ENCODE measurements around the gene ABCA13. TPM values are rescaled to one million over a fixed set of nuclear protein-coding genes. Genes with fewer than 3 reads are reported as not detected.
A peak's percentile ranks its signal among the peaks of the same experiment; 100 is the strongest.

ABCA13 gene
- total and polyA plus RNA-seq, 2 experiments from 2014 or later: 0.11 TPM; not detected in 1

DNA sequence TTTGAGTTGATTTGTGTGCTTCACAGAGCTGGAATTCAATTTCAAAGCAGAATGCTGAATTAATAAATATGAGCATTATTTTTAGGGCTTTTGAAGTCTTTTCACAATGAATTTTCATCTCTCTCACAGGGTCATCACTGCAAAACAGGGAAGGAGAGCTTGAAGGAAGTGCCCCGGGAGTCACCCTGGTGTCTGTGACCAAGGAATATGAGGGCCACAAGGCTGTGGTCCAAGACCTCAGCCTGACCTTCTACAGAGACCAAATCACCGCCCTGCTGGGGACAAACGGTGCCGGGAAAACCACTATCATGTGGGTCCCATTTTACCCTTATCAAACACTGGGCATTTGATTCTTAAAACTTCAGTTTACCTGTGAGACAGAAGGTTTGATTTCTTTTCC, 217.7 kb downstream of the ABCA13 start:
- Histone ChIP-seq H3K9ac (no peak overlapping the region), H3K27me3 (replicated peaks; ENCODE audit: insufficient read depth) (no peaks in the 10 kb centered on the region), H2AFZ (no peak overlapping the region), H3K36me3 (ENCODE audit: low read depth) (no peaks in the 10 kb centered on the region), H3K9me3 (ENCODE audit: low read depth) (no peaks in the 10 kb centered on the region), H3K4me2 (ENCODE audit: unreplicated experiment) (no peak overlapping the region), H3K79me2 (ENCODE audit: insufficient read depth) (no peaks in the 10 kb centered on the region), H3F3A (ENCODE audit: insufficient read depth) (no peaks in the 10 kb centered on the region), H3K4me1 (ENCODE audit: insufficient read depth) (no peaks in the 10 kb centered on the region), H3K4me3 (no peak overlapping the region), H4K20me1 (ENCODE audit: insufficient read depth) (no peaks in the 10 kb centered on the region), H3K9me2 (ENCODE audit: insufficient read depth) (no peaks in the 10 kb centered on the region), H3K27ac (no peak overlapping the region)
- in situ Hi-C loops (cut with MboI): no loop called here
- no peak for TF ChIP-seq EZH2 (IDR thresholded peaks at IDR 0.05; ENCODE audit: insufficient read depth, poor library complexity, severe bottlenecking)
- no peak for TF ChIP-seq EZH2phosphoT487 (IDR thresholded peaks at IDR 0.05; ENCODE audit: insufficient read depth, low read depth)
- 39 to 45% methylated on average over 4 of the region's 4 CpGs for WGBS, 2 experiments (ENCODE audit: low coverage in 1 of 2, low lambda C conversion rate in 2 of 2, missing lambda C conversion rate in 2 of 2)
- DNase-seq: no peak

DNA sequence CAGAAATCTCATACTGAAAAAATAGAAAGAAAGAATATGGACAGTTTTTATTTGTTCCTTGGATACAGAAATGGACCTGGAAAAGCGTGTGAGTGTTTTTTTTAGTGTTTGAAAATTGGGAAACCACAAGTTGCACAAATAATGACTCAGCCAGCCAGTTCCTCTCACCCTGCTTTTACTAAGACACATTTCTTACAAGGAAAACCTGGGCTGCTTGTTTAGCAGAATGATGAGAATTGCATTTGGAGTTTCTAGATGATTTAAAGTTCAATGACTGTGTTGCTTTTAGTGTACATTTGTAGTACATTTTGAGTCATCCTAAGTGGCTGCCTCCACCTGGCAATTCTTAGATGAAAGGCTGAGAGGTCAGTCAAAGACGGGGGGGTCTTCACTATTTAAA, 218.7 kb downstream of the ABCA13 start:
- TF ChIP-seq EZH2phosphoT487 (IDR thresholded peaks at IDR 0.05; ENCODE audit: insufficient read depth, low read depth) (no peak), EZH2 (IDR thresholded peaks at IDR 0.05; ENCODE audit: insufficient read depth, poor library complexity, severe bottlenecking) (no peak)
- peak; percentile 51 for DNase-seq
- H3K36me3 ChIP-seq (ENCODE audit: low read depth): no peaks in the 10 kb centered on the region
- no peak overlapping the region for H3K27ac ChIP-seq
- H3K4me2 ChIP-seq (ENCODE audit: unreplicated experiment): no peak overlapping the region
- H2AFZ ChIP-seq: no peak overlapping the region
- no peaks in the 10 kb centered on the region for H3K79me2 ChIP-seq (ENCODE audit: insufficient read depth)
- 2 to 4% methylated on average over 2 of the region's 2 CpGs for WGBS, 2 experiments (ENCODE audit: low coverage in 1 of 2, low lambda C conversion rate in 2 of 2, missing lambda C conversion rate in 2 of 2)
- in situ Hi-C loops (cut with MboI): no loop called here
- H3F3A ChIP-seq (ENCODE audit: insufficient read depth): no peaks in the 10 kb centered on the region
- no peak overlapping the region for H3K9ac ChIP-seq
- no peaks in the 10 kb centered on the region for H3K4me1 ChIP-seq (ENCODE audit: insufficient read depth)
- H3K27me3 ChIP-seq (replicated peaks; ENCODE audit: insufficient read depth): no peaks in the 10 kb centered on the region
- no peaks in the 10 kb centered on the region for H3K9me3 ChIP-seq (ENCODE audit: low read depth)
- no peak overlapping the region for H3K4me3 ChIP-seq
- no peaks in the 10 kb centered on the region for H3K9me2 ChIP-seq (ENCODE audit: insufficient read depth)
- H4K20me1 ChIP-seq (ENCODE audit: insufficient read depth): no peaks in the 10 kb centered on the region

DNA sequence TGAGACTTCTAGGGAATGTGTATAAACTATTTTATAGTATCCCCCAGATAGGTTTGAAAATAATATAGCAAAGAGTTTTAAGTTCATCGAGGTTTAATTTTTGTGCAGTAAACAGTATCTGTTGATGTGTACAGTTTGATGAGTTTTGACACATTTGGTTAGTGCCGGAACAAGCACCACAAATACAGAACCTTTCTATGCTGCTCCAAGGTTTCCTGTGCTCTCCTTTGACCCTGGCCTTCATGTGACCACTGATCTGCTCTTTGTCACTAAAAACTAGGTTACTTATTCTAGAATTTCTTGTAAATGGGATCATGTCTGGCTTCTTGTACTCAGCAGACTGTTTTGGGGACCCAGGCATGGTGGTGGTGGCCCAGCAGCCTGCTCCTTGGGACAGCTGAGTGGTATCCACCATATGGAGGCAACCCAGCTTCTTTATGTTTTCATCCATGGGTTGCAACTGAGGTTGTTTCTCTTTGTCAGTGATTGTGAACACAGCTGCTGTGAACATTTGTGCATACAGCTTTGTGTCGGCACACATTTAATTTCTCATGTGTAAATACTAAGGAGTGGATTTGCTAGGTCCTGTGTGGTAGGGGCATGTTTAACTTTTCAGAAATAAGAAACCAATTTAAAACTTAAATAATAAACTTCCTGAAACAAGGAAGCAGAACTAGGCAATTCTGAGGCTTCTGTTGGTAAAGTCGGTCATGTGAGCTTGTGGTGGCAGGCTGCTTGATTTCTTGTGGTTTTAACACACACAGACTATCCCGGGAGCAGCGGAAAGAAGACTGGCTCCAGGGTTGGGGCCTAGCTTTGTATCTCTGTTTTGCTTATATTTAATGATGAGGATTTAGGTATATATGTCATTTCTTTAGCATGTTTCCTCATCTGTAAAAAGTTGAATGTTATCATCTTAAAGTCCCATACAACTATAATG, 219.4 kb downstream of the ABCA13 start:
- 40% methylated on average over 6 of the region's 6 CpGs for WGBS, 2 experiments (ENCODE audit: low coverage in 1 of 2, low lambda C conversion rate in 2 of 2, missing lambda C conversion rate in 2 of 2)
- no peaks in the 10 kb centered on the region for H3K9me3 ChIP-seq (ENCODE audit: low read depth)
- no peaks in the 10 kb centered on the region for H3K27me3 ChIP-seq (replicated peaks; ENCODE audit: insufficient read depth)
- no peak overlapping the region for H2AFZ ChIP-seq
- TF ChIP-seq EZH2 (IDR thresholded peaks at IDR 0.05; ENCODE audit: insufficient read depth, poor library complexity, severe bottlenecking) (no peak), EZH2phosphoT487 (IDR thresholded peaks at IDR 0.05; ENCODE audit: insufficient read depth, low read depth) (no peak)
- no peak overlapping the region for H3K4me3 ChIP-seq
- H4K20me1 ChIP-seq (ENCODE audit: insufficient read depth): no peaks in the 10 kb centered on the region
- no peaks in the 10 kb centered on the region for H3K79me2 ChIP-seq (ENCODE audit: insufficient read depth)
- no peaks in the 10 kb centered on the region for H3K36me3 ChIP-seq (ENCODE audit: low read depth)
- no peak for DNase-seq
- no peaks in the 10 kb centered on the region for H3F3A ChIP-seq (ENCODE audit: insufficient read depth)
- no peak overlapping the region for H3K9ac ChIP-seq
- no peaks in the 10 kb centered on the region for H3K9me2 ChIP-seq (ENCODE audit: insufficient read depth)
- H3K4me2 ChIP-seq (ENCODE audit: unreplicated experiment): no peak overlapping the region
- no peak overlapping the region for H3K27ac ChIP-seq
- in situ Hi-C loops (cut with MboI): no loop called here
- H3K4me1 ChIP-seq (ENCODE audit: insufficient read depth): no peaks in the 10 kb centered on the region

DNA sequence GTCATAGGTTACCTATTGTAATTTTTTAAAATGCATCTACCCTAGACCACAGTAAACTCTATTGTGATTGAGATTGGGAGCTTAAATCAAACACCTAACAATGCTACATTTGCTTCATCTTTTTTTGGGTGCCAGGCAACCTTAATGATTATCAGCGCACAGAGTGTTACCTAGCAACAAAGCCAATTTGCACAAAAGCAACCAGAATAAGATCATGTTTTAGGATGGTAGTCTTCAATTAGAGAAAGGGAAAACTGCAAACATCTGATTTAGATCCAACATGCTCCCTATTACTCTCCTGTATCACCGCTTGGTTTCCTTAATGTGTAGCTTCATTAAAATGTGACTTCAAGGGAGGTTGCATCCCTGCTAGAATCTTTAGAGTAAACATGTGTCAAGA, 226.9 kb downstream of the ABCA13 start:
- Histone ChIP-seq H3K4me2 (ENCODE audit: unreplicated experiment) (no peak overlapping the region), H3K9me2 (ENCODE audit: insufficient read depth) (no peaks in the 10 kb centered on the region), H3F3A (ENCODE audit: insufficient read depth) (no peaks in the 10 kb centered on the region), H3K79me2 (ENCODE audit: insufficient read depth) (no peaks in the 10 kb centered on the region), H3K36me3 (ENCODE audit: low read depth) (no peaks in the 10 kb centered on the region), H3K9ac (no peak overlapping the region), H4K20me1 (ENCODE audit: insufficient read depth) (no peaks in the 10 kb centered on the region), H3K4me1 (ENCODE audit: insufficient read depth) (no peaks in the 10 kb centered on the region), H3K27me3 (replicated peaks; ENCODE audit: insufficient read depth) (no peaks in the 10 kb centered on the region), H3K9me3 (ENCODE audit: low read depth) (no peaks in the 10 kb centered on the region), H2AFZ (no peak overlapping the region), H3K4me3 (no peak overlapping the region), H3K27ac (no peak overlapping the region)
- DNase-seq: no peak
- 55 to 70% methylated on average over 2 of the region's 2 CpGs for WGBS, 2 experiments (ENCODE audit: low coverage in 1 of 2, low lambda C conversion rate in 2 of 2, missing lambda C conversion rate in 2 of 2)
- no peak for TF ChIP-seq EZH2phosphoT487 (IDR thresholded peaks at IDR 0.05; ENCODE audit: insufficient read depth, low read depth)
- no peak for TF ChIP-seq EZH2 (IDR thresholded peaks at IDR 0.05; ENCODE audit: insufficient read depth, poor library complexity, severe bottlenecking)
- in situ Hi-C loops (cut with MboI): no loop called here

All from GM23248 (cell line).